Keratinocyte (primary cell): ENCODE measurements around the gene EIF1AD. TPM values are rescaled to one million over a fixed set of nuclear protein-coding genes. Genes with fewer than 3 reads are reported as not detected.

ENCODE experiments used
- DNase-seq: peaks from one replicate; pipeline ENCODE4 v3.0.0-alpha.2; 2011; ENCODE audit warnings: low read depth, missing footprints, low spot score
- FAIRE-seq: peaks from 2 replicates; lab custom pipeline; 2011; peaks lifted over from hg19 to GRCh38; lab: Jason Lieb, UNC
- H2AFZ ChIP-seq: 2 replicates; pipeline ENCODE4 v1.6.0; 2012; ENCODE audit warnings: low read length, control low read depth, inconsistent platforms; ENCODE audit not compliant: control insufficient read depth
- H3K27ac ChIP-seq: 2 replicates; pipeline ENCODE4 v1.5.1; 2011; ENCODE audit warnings: low read length; ENCODE audit not compliant: control insufficient read depth, insufficient read depth
- H3K27me3 ChIP-seq: 3 replicates; pipeline ENCODE4 v1.6.0; 2011; ENCODE audit warnings: low read length; ENCODE audit not compliant: control insufficient read depth, insufficient read depth; ENCODE audit errors: extremely low read depth
- H3K36me3 ChIP-seq, 2 experiments: 2 replicates in 1 of 2; 3 replicates in 1 of 2; pipeline ENCODE4 v1.5.1; 2011; ENCODE audit warnings: low read length in 2 of 2, mild to moderate bottlenecking in 1 of 2; ENCODE audit not compliant: control insufficient read depth in 2 of 2, insufficient read depth in 2 of 2; ENCODE audit errors: extremely low read depth in 1 of 2
- H3K4me1 ChIP-seq: 3 replicates; pipeline ENCODE4 v1.5.1; 2011; ENCODE audit warnings: low read length; ENCODE audit not compliant: control insufficient read depth, insufficient read depth; ENCODE audit errors: extremely low read depth
- H3K4me2 ChIP-seq: 3 replicates; pipeline ENCODE4 v1.6.0; 2011; ENCODE audit warnings: low read depth, low read length; ENCODE audit not compliant: control insufficient read depth, insufficient read depth; ENCODE audit errors: extremely low read depth
- H3K4me3 ChIP-seq, 3 experiments: fragments of 200-600 bp in 1 of 3; sonication (generic) in 1 of 3; 2 replicates in 2 of 3; 3 replicates in 1 of 3; pipeline ENCODE4 v1.5.1; 2011 to 2016; ENCODE audit warnings: low read length in 3 of 3, mild to moderate bottlenecking in 3 of 3, control low read depth in 2 of 3, inconsistent platforms in 1 of 3, low read depth in 1 of 3, mixed read lengths in 1 of 3, mixed run types in 1 of 3, moderate library complexity in 1 of 3; ENCODE audit not compliant: control insufficient read depth in 2 of 3, insufficient read depth in 2 of 3; ENCODE audit errors: extremely low read depth in 1 of 3
- H3K79me2 ChIP-seq: 2 replicates; pipeline ENCODE4 v1.6.0; 2012; ENCODE audit warnings: low read length; ENCODE audit not compliant: control insufficient read depth, insufficient read depth
- H3K9ac ChIP-seq: 3 replicates; pipeline ENCODE4 v1.6.0; 2011; ENCODE audit warnings: low read length; ENCODE audit not compliant: control insufficient read depth, insufficient read depth; ENCODE audit errors: extremely low read depth
- H3K9me1 ChIP-seq: 3 replicates; pipeline ENCODE4 v1.6.0; 2011; ENCODE audit warnings: low read length; ENCODE audit not compliant: control insufficient read depth, insufficient read depth; ENCODE audit errors: extremely low read depth
- H3K9me3 ChIP-seq: 2 replicates; pipeline ENCODE4 v1.5.1; 2012; ENCODE audit warnings: low read depth, low read length; ENCODE audit not compliant: control insufficient read depth
- H4K20me1 ChIP-seq: 3 replicates; pipeline ENCODE4 v1.6.0; 2011; ENCODE audit warnings: low read length; ENCODE audit not compliant: control insufficient read depth, insufficient read depth; ENCODE audit errors: extremely low read depth
- EZH2 ChIP-seq: IDR thresholded peaks from one replicate; pipeline ENCODE4 v1.6.1; 2012; ENCODE audit warnings: inconsistent platforms, mild to moderate bottlenecking, low read length, moderate library complexity
- dilution Hi-C: fragments of 300-500 bp; cut with MboI; formaldehyde crosslinking; loops from one replicate; pipeline ENCODE4 v1.7.0; 2020; ENCODE audit warnings: low sequenced_read_pairs; ENCODE audit not compliant: extremely low pct_ligation_motif_present
- polyA plus RNA-seq, 5 experiments: library from polyadenylated mRNA; depleted of rRNA in 3 of 5; stranded (reverse) in 3 of 5; stranded (forward) in 1 of 5; unstranded in 1 of 5; fragments of >200 nt; gene quantifications; 1 replicate in 1 of 5; 2 replicates in 3 of 5; 3 replicates in 1 of 5; pipeline versions ENCODE4 v1.2.1 to v1.2.3, GENCODE V29; 2011 to 2012; ENCODE audit warnings: missing spikeins in 2 of 5, low read depth in 1 of 5, low replicate concordance in 1 of 5
- TF ChIP-seq, protein P1 (sequence below), 3 experiments: IDR thresholded peaks in 1 of 3; conservative IDR thresholded peaks in 1 of 3; optimal IDR thresholded peaks in 1 of 3; 2 replicates in 2 of 3; 3 replicates in 1 of 3; pipeline versions ENCODE3 to v1.5.1; 2011; ENCODE audit warnings: low read length in 3 of 3, mild to moderate bottlenecking in 3 of 3, moderate library complexity in 2 of 3, control low read depth in 1 of 3, inconsistent platforms in 1 of 3; ENCODE audit not compliant: insufficient read depth in 2 of 3; ENCODE audit errors: extremely low read depth in 1 of 3

The EIF1AD gene
- polyA plus RNA-seq, 1 donor (not counting 4 experiments of a cell fraction or from before 2014, with no cell fraction given), result 29.6 TPM

DNA sequence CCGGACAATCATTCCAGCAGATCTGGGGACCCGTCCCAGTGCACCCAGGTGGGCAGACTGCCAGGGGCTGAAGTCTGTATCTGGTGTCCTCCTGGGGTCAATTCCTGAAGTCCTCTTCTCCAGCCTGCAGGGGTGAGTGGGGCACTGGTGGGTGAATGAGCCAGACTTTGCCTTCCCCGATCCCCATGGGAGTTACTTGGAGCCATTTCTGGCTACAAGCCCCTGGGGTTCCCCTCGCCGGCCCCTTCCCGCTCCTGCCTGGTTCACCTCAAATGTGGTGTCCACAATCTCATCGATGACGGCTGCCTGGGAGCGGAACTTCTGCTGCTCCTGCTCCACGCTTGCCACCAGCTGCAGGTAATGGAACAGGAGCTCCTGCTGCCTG, 14.8 kb upstream of the EIF1AD start:
- H3K27ac ChIP-seq, result no peak overlapping the region
- no peak overlapping the region for H3K4me2 ChIP-seq
- no peaks in the 10 kb centered on the region for H4K20me1 ChIP-seq
- H3K36me3 ChIP-seq, result no peaks in the 10 kb centered on the region
- DNase-seq (no peak), FAIRE-seq (no peak)
- no peaks in the 10 kb centered on the region for H3K79me2 ChIP-seq
- H3K27me3 ChIP-seq, result no peaks in the 10 kb centered on the region
- no peaks in the 10 kb centered on the region for H3K9me3 ChIP-seq
- dilution Hi-C loops, result no loop called here
- no peak overlapping the region for H3K9ac ChIP-seq
- H3K4me1 ChIP-seq, result peaks cover 23% of the 10 kb centered on the region
- H3K9me1 ChIP-seq, result no peaks in the 10 kb centered on the region
- H3K4me3 ChIP-seq, result no peak overlapping the region
- no peak overlapping the region for H2AFZ ChIP-seq
- TF ChIP-seq, protein P1, sequence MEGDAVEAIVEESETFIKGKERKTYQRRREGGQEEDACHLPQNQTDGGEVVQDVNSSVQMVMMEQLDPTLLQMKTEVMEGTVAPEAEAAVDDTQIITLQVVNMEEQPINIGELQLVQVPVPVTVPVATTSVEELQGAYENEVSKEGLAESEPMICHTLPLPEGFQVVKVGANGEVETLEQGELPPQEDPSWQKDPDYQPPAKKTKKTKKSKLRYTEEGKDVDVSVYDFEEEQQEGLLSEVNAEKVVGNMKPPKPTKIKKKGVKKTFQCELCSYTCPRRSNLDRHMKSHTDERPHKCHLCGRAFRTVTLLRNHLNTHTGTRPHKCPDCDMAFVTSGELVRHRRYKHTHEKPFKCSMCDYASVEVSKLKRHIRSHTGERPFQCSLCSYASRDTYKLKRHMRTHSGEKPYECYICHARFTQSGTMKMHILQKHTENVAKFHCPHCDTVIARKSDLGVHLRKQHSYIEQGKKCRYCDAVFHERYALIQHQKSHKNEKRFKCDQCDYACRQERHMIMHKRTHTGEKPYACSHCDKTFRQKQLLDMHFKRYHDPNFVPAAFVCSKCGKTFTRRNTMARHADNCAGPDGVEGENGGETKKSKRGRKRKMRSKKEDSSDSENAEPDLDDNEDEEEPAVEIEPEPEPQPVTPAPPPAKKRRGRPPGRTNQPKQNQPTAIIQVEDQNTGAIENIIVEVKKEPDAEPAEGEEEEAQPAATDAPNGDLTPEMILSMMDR (optimal IDR thresholded peaks at IDR 0.05 in 1 of 3, IDR thresholded peaks at IDR 0.05 in 1 of 3, conservative IDR thresholded peaks at IDR 0.05 in 1 of 3; ENCODE audit: extremely low read depth in 1 of 3, insufficient read depth in 2 of 3, low read length in 3 of 3), result no peak
- TF ChIP-seq EZH2, result no peak

DNA sequence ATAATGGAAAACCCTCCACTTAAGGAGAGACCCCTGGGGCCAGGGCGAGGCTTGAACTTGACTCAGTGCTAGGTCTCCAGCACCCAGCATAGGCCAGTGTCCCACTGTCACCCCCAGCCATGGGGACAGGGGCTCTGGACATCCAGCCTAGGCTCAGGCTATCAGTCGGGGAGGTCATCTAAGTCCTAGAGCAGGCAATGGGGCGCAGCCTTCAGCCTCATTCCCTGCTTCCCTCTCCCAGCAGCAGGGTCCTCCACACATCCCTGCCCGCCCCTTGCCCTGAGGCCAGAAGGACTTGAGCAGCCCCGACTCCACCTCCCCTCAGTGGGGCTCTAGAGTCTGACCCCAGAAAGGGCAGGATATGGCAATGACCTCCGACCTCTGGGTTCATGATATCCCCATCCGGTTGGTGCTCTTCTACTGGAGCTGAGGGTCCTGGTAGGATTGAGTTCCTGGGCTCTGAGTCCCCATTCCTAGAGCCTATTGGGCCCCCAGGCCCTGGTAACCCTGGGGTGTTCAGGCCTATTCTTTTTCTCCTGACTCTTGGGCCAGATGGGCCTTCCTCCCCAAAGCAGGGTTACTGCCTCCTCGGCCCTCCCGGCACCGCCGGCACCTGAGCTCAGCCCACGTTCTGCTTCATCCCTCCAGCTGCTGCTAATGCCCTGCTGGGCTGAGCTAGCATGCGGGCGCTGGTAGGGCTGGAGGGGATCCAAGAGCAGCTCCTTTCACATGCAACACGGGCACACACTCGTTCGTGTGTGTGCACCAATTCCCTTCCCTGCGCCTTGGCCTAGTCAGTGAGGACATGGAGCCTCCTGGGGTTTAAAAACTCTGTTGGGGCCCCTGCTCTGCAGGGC, 14.2 kb upstream of the EIF1AD start:
- Histone ChIP-seq H3K9me1 (peaks cover 3% of the 10 kb centered on the region), H2AFZ (no peak overlapping the region)
- dilution Hi-C loops, result no loop called here

More for the DNA sequence above, 14.2 kb upstream of the EIF1AD start:
- TF ChIP-seq, protein P1 (optimal IDR thresholded peaks at IDR 0.05 in 1 of 3, IDR thresholded peaks at IDR 0.05 in 1 of 3, conservative IDR thresholded peaks at IDR 0.05 in 1 of 3; ENCODE audit: extremely low read depth in 1 of 3, insufficient read depth in 2 of 3, low read length in 3 of 3), result no peak
- no peak for TF ChIP-seq EZH2
- Histone ChIP-seq H3K9me3 (no peaks in the 10 kb centered on the region), H4K20me1 (no peaks in the 10 kb centered on the region), H3K4me3 (no peak overlapping the region), H3K4me1 (peaks cover 24% of the 10 kb centered on the region), H3K79me2 (no peaks in the 10 kb centered on the region), H3K4me2 (no peak overlapping the region), H3K27me3 (no peaks in the 10 kb centered on the region), H3K27ac (no peak overlapping the region), H3K36me3 (no peaks in the 10 kb centered on the region), H3K9ac (no peak overlapping the region)
- FAIRE-seq, result no peak
- no peak for DNase-seq
